MM.1S (cell line): ENCODE results near the gene DUOXA2.

ENCODE experiments used
- EZH2phosphoT487 ChIP-seq: fragments of 300-600 bp; sonication (generic); IDR thresholded peaks from 2 replicates; pipeline ENCODE4 v1.6.1; 2018; ENCODE audit warnings: antibody characterized with exemption, low read length
- TF ChIP-seq, protein P1 (sequence below): fragments of 300-600 bp; sonication (generic); IDR thresholded peaks from 2 replicates; pipeline ENCODE4 v1.5.1; 2016; ENCODE audit warnings: antibody characterized with exemption, low read length, mixed read lengths

DNA sequence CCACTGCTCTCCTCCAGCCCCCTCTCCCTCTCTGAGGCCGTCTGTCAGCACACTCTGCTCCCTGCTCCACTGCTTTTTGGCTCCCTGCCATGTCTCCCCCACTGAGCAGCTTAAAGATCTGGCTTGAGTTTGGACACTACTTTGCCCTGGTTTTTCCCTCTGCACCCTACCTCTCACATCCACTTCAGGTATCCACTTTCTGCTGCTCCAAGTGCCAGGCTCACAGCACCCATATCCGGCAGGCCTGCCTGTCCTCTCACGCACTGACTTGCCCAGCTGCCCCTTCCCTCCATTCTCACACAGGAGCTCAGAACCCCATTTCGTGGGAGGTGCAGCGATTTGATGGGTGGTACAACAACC, 19.4 kb downstream of the DUOXA2 start:
- TF ChIP-seq, protein P1, sequence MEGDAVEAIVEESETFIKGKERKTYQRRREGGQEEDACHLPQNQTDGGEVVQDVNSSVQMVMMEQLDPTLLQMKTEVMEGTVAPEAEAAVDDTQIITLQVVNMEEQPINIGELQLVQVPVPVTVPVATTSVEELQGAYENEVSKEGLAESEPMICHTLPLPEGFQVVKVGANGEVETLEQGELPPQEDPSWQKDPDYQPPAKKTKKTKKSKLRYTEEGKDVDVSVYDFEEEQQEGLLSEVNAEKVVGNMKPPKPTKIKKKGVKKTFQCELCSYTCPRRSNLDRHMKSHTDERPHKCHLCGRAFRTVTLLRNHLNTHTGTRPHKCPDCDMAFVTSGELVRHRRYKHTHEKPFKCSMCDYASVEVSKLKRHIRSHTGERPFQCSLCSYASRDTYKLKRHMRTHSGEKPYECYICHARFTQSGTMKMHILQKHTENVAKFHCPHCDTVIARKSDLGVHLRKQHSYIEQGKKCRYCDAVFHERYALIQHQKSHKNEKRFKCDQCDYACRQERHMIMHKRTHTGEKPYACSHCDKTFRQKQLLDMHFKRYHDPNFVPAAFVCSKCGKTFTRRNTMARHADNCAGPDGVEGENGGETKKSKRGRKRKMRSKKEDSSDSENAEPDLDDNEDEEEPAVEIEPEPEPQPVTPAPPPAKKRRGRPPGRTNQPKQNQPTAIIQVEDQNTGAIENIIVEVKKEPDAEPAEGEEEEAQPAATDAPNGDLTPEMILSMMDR: no peak
- no peak for TF ChIP-seq EZH2phosphoT487
